Upper lobe of left lung (tissue), 4 donors: ENCODE measurements around the gene GATAD2B.

Experiments
- POLR2A ChIP-seq, 4 donors: fragments of 450-650 bp; IDR thresholded peaks; one replicate each; pipeline ENCODE4 v1.5.1; 2016 to 2017; ENCODE audit warnings: antibody characterized with exemption in 4 of 4, mild to moderate bottlenecking in 2 of 4
- POLR2AphosphoS5 ChIP-seq, 2 donors: sonication (generic); formaldehyde crosslinking; IDR thresholded peaks; one replicate each; pipeline ENCODE4 v1.5.1; 2017; ENCODE audit warnings: antibody characterized with exemption in 2 of 2
- TF ChIP-seq, protein P1 (sequence below), 6 experiments: fragments of 450-650 bp in 4 of 6; fragments of 200-600 bp in 2 of 6; sonication (generic) in 2 of 6; IDR thresholded peaks; one replicate each; pipeline ENCODE4 v1.5.1; 2016 to 2019; ENCODE audit warnings: antibody characterized with exemption in 6 of 6

GRCh38 chr1:153801786-153802697 lies 120.7 kb downstream of the GATAD2B start:
- TF ChIP-seq POLR2A (IDR thresholded peaks at IDR 0.05) = no peak
- TF ChIP-seq, protein P1, sequence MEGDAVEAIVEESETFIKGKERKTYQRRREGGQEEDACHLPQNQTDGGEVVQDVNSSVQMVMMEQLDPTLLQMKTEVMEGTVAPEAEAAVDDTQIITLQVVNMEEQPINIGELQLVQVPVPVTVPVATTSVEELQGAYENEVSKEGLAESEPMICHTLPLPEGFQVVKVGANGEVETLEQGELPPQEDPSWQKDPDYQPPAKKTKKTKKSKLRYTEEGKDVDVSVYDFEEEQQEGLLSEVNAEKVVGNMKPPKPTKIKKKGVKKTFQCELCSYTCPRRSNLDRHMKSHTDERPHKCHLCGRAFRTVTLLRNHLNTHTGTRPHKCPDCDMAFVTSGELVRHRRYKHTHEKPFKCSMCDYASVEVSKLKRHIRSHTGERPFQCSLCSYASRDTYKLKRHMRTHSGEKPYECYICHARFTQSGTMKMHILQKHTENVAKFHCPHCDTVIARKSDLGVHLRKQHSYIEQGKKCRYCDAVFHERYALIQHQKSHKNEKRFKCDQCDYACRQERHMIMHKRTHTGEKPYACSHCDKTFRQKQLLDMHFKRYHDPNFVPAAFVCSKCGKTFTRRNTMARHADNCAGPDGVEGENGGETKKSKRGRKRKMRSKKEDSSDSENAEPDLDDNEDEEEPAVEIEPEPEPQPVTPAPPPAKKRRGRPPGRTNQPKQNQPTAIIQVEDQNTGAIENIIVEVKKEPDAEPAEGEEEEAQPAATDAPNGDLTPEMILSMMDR (IDR thresholded peaks at IDR 0.05) = no peak
- no peak for TF ChIP-seq POLR2AphosphoS5 (IDR thresholded peaks at IDR 0.05)
